Iris pigment epithelial cell (primary cell): ENCODE measurements around the gene ANXA4.
"Not testable (repeated sequence)": the region's sequence is repeated elsewhere in the genome, so short reads cannot be mapped to it uniquely, and the experiment has no call there.

Experiments
- DNase-seq: peaks from one replicate; pipeline ENCODE4 v3.0.0-alpha.2; 2011; ENCODE audit warnings: low read depth

Gene ANXA4

DNA sequence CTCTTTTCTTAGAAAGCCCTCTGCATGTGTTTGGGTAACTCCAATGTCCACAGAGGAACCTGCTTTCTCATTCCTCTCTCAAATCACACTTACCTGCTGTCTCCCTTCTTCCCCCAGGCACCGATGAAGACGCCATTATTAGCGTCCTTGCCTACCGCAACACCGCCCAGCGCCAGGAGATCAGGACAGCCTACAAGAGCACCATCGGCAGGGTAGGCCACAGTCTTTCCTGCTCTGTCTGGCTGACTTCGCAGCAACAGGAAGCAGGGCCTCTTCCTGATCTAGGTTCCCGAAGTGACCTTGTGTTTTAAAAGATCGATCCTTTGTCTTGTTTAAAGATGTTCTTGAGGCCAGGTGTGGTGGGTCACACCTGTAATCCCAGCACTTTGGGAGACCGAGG lies 62.5 kb downstream of the ANXA4 start:
- no peak for DNase-seq

DNA sequence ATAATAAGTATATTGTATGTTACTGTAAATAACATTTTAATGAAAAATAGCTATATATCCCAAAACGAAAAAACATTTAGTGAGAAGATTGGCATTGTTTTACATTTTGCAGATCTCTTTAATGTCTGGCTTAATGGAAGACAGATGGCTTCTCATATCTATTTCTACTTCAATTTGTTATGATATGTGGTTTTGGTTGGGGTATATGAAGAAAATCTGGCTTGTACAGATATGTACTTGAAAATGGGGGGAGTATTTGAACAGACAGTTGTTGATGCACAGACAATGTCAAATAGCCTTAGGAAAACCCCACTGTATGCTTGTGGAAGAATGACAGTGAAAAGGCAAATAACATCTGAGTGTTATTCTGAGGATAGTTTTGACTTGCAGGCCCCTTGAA lies 64.0 kb downstream of the ANXA4 start:
- DNase-seq, result no peak

- DNase-seq, result no peak
Measured at GRCh38 chr2:69807821-69808540, 66.0 kb downstream of the ANXA4 start.

- no peak for DNase-seq
Measured at GRCh38 chr2:69810550-69810949, 68.6 kb downstream of the ANXA4 start.

GRCh38 chr2:69811018-69811417 lies 69.1 kb downstream of the ANXA4 start:
- DNase-seq, result no peak

DNA sequence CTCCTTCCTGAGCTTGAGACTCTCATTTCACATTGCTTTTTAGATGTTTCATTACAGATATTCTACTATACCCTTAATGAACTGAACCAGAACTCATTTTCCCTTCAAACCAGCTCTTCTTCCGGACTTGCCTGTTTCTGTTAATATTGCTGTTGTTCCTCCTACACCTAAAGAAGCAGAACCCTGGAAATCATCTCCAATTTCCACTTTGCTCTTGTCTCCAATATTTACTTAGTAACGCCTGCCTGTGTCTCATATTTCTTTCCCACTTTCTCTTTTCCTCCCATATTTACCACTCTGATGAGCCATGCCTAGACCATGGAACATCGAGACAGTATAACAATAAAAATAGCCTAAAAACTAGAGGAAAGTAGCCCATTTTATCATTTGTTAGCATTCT lies 69.7 kb downstream of the ANXA4 start:
- no peak for DNase-seq

- peak; percentile 7 for DNase-seq
Measured at GRCh38 chr2:69815717-69816116, 73.8 kb downstream of the ANXA4 start.

GRCh38 chr2:69816923-69817542 lies 75.1 kb downstream of the ANXA4 start:
- peak; percentile 87 for DNase-seq

GRCh38 chr2:69817729-69818501 lies 76.0 kb downstream of the ANXA4 start:
- DNase-seq, result peak; percentile 8

DNA sequence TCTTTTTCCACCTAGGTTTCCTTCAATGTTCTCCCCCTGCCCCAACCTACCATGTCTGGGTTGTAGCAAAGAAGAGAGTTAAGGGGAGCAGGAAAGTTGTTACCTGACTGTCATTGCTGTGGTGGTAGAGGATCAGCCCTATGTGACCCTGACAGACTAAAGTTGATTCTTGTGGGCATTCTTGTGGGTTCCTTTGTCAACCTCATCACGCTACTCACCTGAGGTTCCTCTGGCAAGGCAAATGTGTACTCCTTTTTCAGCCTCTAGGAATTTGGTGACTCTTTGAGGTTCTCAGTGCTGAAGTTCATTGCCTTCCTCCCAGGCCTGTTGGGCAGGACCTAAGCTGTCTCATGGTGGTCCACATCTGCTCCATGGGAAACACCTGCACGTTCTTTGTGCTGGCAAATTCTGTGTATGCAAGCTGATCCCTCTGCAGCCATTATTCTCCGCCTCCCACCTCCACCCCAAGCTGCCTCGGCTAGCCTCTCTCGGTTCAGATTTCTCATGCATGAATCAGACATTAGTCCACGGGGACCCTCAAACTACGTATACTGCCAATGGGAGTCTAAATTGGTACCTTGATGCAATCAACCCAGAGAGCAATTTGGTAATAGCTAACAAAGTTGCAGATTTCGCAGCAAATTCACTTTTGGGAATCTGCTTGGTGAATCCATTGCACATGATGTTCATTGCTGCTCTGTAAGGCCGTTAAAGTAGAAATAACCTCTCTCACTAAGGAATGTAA lies 86.0 kb downstream of the ANXA4 start:
- peak; percentile 17 for DNase-seq

- no peak for DNase-seq
Measured at GRCh38 chr2:69828938-69829255, 87.0 kb downstream of the ANXA4 start.

DNA sequence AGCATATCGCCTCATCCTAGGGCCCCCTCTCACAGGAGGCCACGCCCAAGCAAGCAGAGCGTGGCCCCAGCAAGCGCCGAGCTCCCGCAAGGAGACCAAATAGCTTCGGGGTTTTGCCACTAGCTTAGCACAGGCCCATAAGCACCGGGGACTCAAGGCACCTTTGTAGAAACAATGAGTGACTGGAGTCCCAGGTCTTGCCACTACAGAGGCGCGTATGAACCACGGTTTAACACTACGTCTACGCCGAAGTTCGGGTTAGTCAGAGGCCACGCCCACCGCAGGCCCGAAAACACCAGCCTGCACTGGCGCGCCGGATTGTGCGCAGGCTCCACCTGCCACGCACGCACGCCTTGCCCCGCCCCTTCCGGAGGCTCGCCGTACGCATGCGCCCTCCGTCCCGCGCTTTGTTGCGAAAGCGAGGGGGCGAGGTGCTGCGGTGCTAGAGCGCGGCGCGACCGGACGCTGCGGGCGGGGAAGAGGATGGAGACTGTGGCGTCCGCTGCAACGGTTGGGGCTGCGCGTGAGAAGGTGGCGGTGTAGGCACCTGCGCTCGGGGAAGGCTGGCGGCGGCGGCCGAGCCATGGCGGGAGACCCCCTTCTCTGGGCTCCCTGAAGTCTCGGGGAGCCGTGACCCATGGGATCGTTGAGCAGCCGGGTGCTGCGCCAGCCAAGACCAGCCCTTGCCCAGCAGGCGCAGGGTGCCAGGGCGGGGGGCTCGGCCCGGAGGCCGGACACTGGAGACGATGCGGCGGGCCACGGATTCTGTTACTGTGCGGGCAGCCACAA lies 87.5 kb downstream of the ANXA4 start, which contains the start of gene GMCL1:
Gene GMCL1 (plus strand): TSS at position 405 of the 789 bp plus-strand sequence. CDS start 233 bp downstream, at position 638.
- peak; percentile 95 for DNase-seq

- DNase-seq, result peak; percentile 20
Measured at GRCh38 chr2:69830045-69830905, 88.3 kb downstream of the ANXA4 start.

DNA sequence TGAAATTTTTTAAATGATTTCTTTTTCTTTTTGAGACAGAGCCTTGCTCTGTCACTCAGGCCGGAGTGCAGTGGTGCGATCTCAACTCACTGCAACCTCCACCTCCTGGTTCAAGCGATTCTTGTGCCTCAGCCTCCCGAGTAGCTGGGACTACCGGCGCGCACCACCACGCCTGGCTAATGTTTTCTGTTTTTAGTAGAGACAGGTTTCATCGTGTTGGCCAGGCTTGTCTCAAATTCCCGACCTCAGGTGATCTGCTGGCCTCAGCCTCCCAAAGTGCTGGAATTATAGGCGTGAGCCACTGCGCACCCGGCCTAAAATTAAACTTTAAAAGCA lies 88.9 kb downstream of the ANXA4 start:
- DNase-seq, result not testable (repeated sequence)

DNA sequence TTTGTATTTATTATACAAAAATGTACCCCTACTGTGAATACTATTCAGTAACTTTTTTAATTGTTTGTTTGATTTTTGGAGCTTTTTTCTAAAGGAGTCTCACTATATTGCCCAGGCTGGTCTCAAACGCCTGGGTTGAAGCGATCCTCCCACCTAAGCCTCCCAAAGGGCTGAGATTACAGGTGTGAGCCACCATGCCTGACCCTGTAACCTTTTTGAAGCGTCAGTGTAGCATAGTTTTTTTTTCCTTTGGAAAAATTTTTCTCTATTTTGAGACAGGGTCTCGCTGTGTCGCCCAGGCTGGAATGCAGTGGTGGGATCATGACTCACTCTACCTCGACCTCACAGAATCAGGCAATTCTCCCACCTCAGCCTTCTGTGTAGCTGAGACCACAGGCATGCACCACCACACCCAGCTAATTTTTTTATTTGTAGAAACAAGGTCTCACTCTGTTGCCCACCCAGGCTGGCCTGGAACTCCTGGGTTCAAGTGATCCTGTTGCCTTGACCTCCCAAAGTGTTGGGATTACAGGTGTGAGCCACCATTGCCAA lies 89.5 kb downstream of the ANXA4 start:
- peak; percentile 16 for DNase-seq

DNA sequence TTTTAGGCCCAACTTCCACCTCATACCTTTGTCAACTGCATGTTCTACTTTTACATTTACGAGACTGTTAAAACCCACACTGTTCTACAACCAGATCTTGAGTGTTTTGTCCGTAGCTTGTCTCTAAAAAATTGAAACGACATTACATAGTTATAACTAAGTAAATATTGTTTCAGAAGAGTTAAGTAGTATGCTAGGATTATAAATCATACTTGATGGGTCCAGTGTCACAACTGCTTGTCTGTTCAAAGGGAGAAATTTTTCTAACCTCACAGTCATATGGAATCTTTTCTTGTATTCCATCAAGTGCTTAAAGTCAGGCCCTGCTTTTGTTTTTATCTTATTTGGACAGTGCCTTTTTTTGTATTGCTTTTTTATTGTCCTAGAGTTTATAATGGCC lies 91.8 kb downstream of the ANXA4 start:
- DNase-seq, result no peak

GRCh38 chr2:69835666-69836065 lies 93.7 kb downstream of the ANXA4 start:
- no peak for DNase-seq

- no peak for DNase-seq
Measured at GRCh38 chr2:69836316-69836715, 94.4 kb downstream of the ANXA4 start.

GRCh38 chr2:69837533-69837932 lies 95.6 kb downstream of the ANXA4 start:
- no peak for DNase-seq

DNA sequence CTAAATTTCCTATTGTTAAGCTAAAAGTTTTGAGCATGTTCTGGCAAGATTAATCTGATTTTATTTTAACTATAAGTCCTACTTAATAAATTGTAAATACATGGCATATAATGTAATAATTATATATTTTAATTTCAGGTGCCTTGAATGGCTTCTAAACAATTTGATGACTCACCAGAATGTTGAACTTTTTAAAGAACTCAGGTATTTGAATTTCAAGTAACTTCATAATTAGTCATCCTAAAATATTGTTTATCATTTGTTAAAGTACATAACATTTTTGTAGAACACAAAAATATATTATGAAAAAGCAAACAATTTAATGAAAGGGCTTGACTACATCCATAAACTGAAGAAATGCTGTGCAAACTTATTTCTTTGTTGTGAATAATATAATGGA lies 102.1 kb downstream of the ANXA4 start:
- no peak for DNase-seq
